Measurements from ENCODE around the gene PSMG3.
A peak's percentile ranks its signal among the peaks of the same experiment; 100 is the strongest.

Gene PSMG3

GRCh38 chr7:1536743-1537534 is 32.9 kb downstream of the PSMG3 start (continued):
- TF ChIP-seq, protein P1, sequence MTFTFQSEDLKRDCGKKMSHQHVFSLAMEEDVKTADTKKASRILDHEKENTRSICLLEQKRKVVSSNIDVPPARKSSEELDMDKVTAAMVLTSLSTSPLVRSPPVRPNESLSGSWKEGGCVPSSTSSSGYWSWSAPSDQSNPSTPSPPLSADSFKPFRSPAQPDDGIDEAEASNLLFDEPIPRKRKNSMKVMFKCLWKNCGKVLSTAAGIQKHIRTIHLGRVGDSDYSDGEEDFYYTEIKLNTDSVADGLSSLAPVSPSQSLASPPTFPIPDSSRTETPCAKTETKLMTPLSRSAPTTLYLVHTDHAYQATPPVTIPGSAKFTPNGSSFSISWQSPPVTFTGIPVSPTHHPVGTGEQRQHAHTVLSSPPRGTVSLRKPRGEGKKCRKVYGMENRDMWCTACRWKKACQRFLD (tag by site-specific recombination; IDR thresholded peaks at IDR 0.05) = no peak
- peak; percentile 82 for TF ChIP-seq KLF8 (tag by site-specific recombination; IDR thresholded peaks at IDR 0.05)
- TF ChIP-seq HOXA7 (CRISPR knock-in tag; IDR thresholded peaks at IDR 0.05; ENCODE audit: borderline replicate concordance) = no peak
- TF ChIP-seq KLF7 (tag by site-specific recombination; IDR thresholded peaks at IDR 0.05; ENCODE audit: borderline replicate concordance) = no peak
- TF ChIP-seq ZNF37A (tag by site-specific recombination; IDR thresholded peaks at IDR 0.05) = no peak
- no peak for TF ChIP-seq ZNF274 (IDR thresholded peaks at IDR 0.05; ENCODE audit: low read length)
- no peak for TF ChIP-seq ZNF274 (tag by site-specific recombination; IDR thresholded peaks at IDR 0.05; ENCODE audit: borderline replicate concordance)
- TF ChIP-seq ZNF707 (tag by site-specific recombination; IDR thresholded peaks at IDR 0.05) = no peak
- TF ChIP-seq OVOL3 (tag by site-specific recombination; IDR thresholded peaks at IDR 0.05) = no peak
- TF ChIP-seq MZF1 (tag by site-specific recombination; IDR thresholded peaks at IDR 0.05; ENCODE audit: borderline replicate concordance) = no peak
- TF ChIP-seq ZNF600 (tag by site-specific recombination; IDR thresholded peaks at IDR 0.05) = peak; percentile 97
- peak; percentile 89 for TF ChIP-seq ZNF629 (tag by site-specific recombination; IDR thresholded peaks at IDR 0.05)
- TF ChIP-seq ZIC2 (tag by site-specific recombination; IDR thresholded peaks at IDR 0.05) = peak; percentile 78
- peak; percentile 82 for TF ChIP-seq ZSCAN16 (tag by site-specific recombination; IDR thresholded peaks at IDR 0.05)
- TF ChIP-seq ZNF596 (tag by site-specific recombination; IDR thresholded peaks at IDR 0.05) = no peak
- TF ChIP-seq ELK4 (IDR thresholded peaks at IDR 0.05; ENCODE audit: borderline replicate concordance, low read depth, low read length) = no peak
- no peak for TF ChIP-seq ZNF449 (tag by site-specific recombination; IDR thresholded peaks at IDR 0.05)
- no peak for TF ChIP-seq ZNF146 (tag by site-specific recombination; IDR thresholded peaks at IDR 0.05)
- TF ChIP-seq ZNF501 (tag by site-specific recombination; IDR thresholded peaks at IDR 0.05) = 0 out of 2 replicates have a peak, but pooled peaks have one; percentile 40
- TF ChIP-seq ZFP41 (tag by site-specific recombination; IDR thresholded peaks at IDR 0.05; ENCODE audit: borderline replicate concordance) = no peak
- TF ChIP-seq ZBTB1 (tag by site-specific recombination; IDR thresholded peaks at IDR 0.05) = no peak
- TF ChIP-seq ZFP69B (tag by site-specific recombination; IDR thresholded peaks at IDR 0.05) = peak; percentile 86
- TF ChIP-seq, protein P2, sequence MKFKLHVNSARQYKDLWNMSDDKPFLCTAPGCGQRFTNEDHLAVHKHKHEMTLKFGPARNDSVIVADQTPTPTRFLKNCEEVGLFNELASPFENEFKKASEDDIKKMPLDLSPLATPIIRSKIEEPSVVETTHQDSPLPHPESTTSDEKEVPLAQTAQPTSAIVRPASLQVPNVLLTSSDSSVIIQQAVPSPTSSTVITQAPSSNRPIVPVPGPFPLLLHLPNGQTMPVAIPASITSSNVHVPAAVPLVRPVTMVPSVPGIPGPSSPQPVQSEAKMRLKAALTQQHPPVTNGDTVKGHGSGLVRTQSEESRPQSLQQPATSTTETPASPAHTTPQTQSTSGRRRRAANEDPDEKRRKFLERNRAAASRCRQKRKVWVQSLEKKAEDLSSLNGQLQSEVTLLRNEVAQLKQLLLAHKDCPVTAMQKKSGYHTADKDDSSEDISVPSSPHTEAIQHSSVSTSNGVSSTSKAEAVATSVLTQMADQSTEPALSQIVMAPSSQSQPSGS (tag by site-specific recombination; IDR thresholded peaks at IDR 0.05; ENCODE audit: low read depth) = peak; percentile 57; the same call in 1 of the 2 replicates
- 0 out of 2 replicates have a peak, but pooled peaks have one; percentile 18 for TF ChIP-seq ZBTB8A (tag by site-specific recombination; IDR thresholded peaks at IDR 0.05)
- no peak for TF ChIP-seq ZNF555 (tag by site-specific recombination; conservative IDR thresholded peaks at IDR 0.05)
- peak; percentile 94 for TF ChIP-seq ZNF335 (tag by site-specific recombination; conservative IDR thresholded peaks at IDR 0.05)
- TF ChIP-seq ZNF654 (tag by site-specific recombination; IDR thresholded peaks at IDR 0.05; ENCODE audit: low read depth) = no peak
- no peak for TF ChIP-seq MEIS1 (CRISPR knock-in tag; IDR thresholded peaks at IDR 0.05; ENCODE audit: borderline replicate concordance)
- no peak for TF ChIP-seq SETDB1 (IDR thresholded peaks at IDR 0.05; ENCODE audit: insufficient read length, low read length)
- TF ChIP-seq, protein P3, sequence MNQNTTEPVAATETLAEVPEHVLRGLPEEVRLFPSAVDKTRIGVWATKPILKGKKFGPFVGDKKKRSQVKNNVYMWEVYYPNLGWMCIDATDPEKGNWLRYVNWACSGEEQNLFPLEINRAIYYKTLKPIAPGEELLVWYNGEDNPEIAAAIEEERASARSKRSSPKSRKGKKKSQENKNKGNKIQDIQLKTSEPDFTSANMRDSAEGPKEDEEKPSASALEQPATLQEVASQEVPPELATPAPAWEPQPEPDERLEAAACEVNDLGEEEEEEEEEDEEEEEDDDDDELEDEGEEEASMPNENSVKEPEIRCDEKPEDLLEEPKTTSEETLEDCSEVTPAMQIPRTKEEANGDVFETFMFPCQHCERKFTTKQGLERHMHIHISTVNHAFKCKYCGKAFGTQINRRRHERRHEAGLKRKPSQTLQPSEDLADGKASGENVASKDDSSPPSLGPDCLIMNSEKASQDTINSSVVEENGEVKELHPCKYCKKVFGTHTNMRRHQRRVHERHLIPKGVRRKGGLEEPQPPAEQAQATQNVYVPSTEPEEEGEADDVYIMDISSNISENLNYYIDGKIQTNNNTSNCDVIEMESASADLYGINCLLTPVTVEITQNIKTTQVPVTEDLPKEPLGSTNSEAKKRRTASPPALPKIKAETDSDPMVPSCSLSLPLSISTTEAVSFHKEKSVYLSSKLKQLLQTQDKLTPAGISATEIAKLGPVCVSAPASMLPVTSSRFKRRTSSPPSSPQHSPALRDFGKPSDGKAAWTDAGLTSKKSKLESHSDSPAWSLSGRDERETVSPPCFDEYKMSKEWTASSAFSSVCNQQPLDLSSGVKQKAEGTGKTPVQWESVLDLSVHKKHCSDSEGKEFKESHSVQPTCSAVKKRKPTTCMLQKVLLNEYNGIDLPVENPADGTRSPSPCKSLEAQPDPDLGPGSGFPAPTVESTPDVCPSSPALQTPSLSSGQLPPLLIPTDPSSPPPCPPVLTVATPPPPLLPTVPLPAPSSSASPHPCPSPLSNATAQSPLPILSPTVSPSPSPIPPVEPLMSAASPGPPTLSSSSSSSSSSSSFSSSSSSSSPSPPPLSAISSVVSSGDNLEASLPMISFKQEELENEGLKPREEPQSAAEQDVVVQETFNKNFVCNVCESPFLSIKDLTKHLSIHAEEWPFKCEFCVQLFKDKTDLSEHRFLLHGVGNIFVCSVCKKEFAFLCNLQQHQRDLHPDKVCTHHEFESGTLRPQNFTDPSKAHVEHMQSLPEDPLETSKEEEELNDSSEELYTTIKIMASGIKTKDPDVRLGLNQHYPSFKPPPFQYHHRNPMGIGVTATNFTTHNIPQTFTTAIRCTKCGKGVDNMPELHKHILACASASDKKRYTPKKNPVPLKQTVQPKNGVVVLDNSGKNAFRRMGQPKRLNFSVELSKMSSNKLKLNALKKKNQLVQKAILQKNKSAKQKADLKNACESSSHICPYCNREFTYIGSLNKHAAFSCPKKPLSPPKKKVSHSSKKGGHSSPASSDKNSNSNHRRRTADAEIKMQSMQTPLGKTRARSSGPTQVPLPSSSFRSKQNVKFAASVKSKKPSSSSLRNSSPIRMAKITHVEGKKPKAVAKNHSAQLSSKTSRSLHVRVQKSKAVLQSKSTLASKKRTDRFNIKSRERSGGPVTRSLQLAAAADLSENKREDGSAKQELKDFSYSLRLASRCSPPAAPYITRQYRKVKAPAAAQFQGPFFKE (tag by site-specific recombination; IDR thresholded peaks at IDR 0.05; ENCODE audit: borderline replicate concordance) = no peak

All from HEK293 (cell line).